A549 (cell line): ENCODE results near the gene FASTKD3. TPM values are rescaled to one million over a fixed set of nuclear protein-coding genes. Genes with fewer than 3 reads are reported as not detected.

Experiments used
- ATAC-seq, 2 experiments: fragments of 200-7000 bp in 1 of 2; fragments of >200 bp in 1 of 2; cut with Nextera tagmentation in 1 of 2; cut with Tn5 transposase in 1 of 2; 3 replicates each; pipeline versions ENCODE4 v1.8.0 to v1.9.1; 2018 to 2020; ENCODE audit warnings: mild to moderate bottlenecking in 1 of 2, moderate library complexity in 1 of 2
- CTCF ChIA-PET: fragments of 300-600 bp; sonication (Branson Sonifier 250); formaldehyde crosslinking; extraction: SDS; loops from one replicate; lab custom pipeline; 2021; ENCODE audit warnings: antibody characterized with exemption, inconsistent platforms; lab: Yijun Ruan, JAX
- POLR2A ChIA-PET: fragments of 350-600 bp; formaldehyde crosslinking; extraction: SDS; loops from one replicate; lab custom pipeline; 2021; ENCODE audit warnings: antibody characterized with exemption, inconsistent platforms; lab: Yijun Ruan, JAX
- DNase-seq, 2 experiments: peaks; one replicate each; pipeline versions ENCODE4 v3.0.0 to v3.0.0-alpha.2; 2011 to 2016; ENCODE audit warnings: low read depth in 1 of 2, low spot score in 1 of 2
- FAIRE-seq: peaks from 2 replicates; lab custom pipeline; 2011; peaks lifted over from hg19 to GRCh38; lab: Jason Lieb, UNC
- H3K27ac ChIP-seq, 2 experiments: fragments of >200 bp; sonication (Bioruptor Twin); formaldehyde crosslinking; 3 replicates each; pipeline ENCODE4 v1.5.1; 2016 to 2017
- H3K4me1 ChIP-seq: fragments of >200 bp; sonication (Bioruptor Twin); formaldehyde crosslinking; 3 replicates; pipeline ENCODE4 v1.6.1; 2016
- H3K4me2 ChIP-seq: fragments of >200 bp; sonication (Bioruptor Twin); formaldehyde crosslinking; 3 replicates; pipeline ENCODE4 v1.6.1; 2016
- H3K4me3 ChIP-seq: fragments of >200 bp; sonication (Bioruptor Twin); formaldehyde crosslinking; 3 replicates; pipeline ENCODE4 v1.5.1; 2016
- H3K9me3 ChIP-seq: fragments of >200 bp; sonication (Bioruptor Twin); formaldehyde crosslinking; 3 replicates; pipeline ENCODE4 v1.6.1; 2016
- BHLHE40 ChIP-seq: IDR thresholded peaks from 2 replicates; pipeline ENCODE4 v1.6.1; 2012; ENCODE audit warnings: low read depth, low read length, inconsistent platforms
- CBX8 ChIP-seq: fragments of 200-600 bp; sonication (generic); IDR thresholded peaks from 2 replicates; pipeline ENCODE4 v1.6.1; 2016
- EHMT2 ChIP-seq: fragments of 200-600 bp; sonication (generic); IDR thresholded peaks from 2 replicates; pipeline ENCODE4 v1.6.1; 2016; ENCODE audit warnings: antibody characterized with exemption, low read depth, mild to moderate bottlenecking, moderate library complexity
- EP300 ChIP-seq, 2 experiments: fragments of >200 bp; sonication (Bioruptor Twin); formaldehyde crosslinking; IDR thresholded peaks; 2 replicates in 1 of 2; 3 replicates in 1 of 2; pipeline ENCODE4 v1.6.1; 2016 to 2017
- ESRRA ChIP-seq: fragments of 150-350 bp; IDR thresholded peaks from 2 replicates; pipeline ENCODE4 v1.6.1; 2014; ENCODE audit warnings: mild to moderate bottlenecking, low read length, borderline replicate concordance
- FOSB ChIP-seq: fragments of 250-450 bp; sonication (Bioruptor Pico); IDR thresholded peaks from 2 replicates; pipeline ENCODE4 v1.5.0; 2020; ENCODE audit warnings: mild to moderate bottlenecking, moderate library complexity
- FOXS1 ChIP-seq: fragments of 250-450 bp; sonication (Bioruptor Pico); IDR thresholded peaks from 2 replicates; pipeline ENCODE4 v1.5.0; 2020; ENCODE audit warnings: mild to moderate bottlenecking, moderate library complexity
- MAFK ChIP-seq: fragments of 450-650 bp; IDR thresholded peaks from 2 replicates; pipeline ENCODE4 v1.6.1; 2014; ENCODE audit not compliant: partially characterized antibody
- MYC ChIP-seq: IDR thresholded peaks from 2 replicates; pipeline ENCODE4 v1.6.1; 2012; ENCODE audit warnings: mild to moderate bottlenecking, inconsistent platforms, low read length, improper control_type of control experiment, borderline replicate concordance
- NFE2L2 ChIP-seq: fragments of 150-350 bp; conservative IDR thresholded peaks from 2 replicates; pipeline ENCODE4 v1.6.1; 2014; ENCODE audit warnings: low read length
- NPAS2 ChIP-seq: fragments of 250-450 bp; sonication (Bioruptor Pico); IDR thresholded peaks from 2 replicates; pipeline ENCODE4 v1.8.0; 2022; ENCODE audit warnings: mild to moderate bottlenecking, moderate library complexity, borderline replicate concordance
- POLR2A ChIP-seq: IDR thresholded peaks from 2 replicates; pipeline ENCODE4 v1.6.1; 2012; ENCODE audit warnings: mild to moderate bottlenecking, low read length
- POLR2AphosphoS2 ChIP-seq: conservative IDR thresholded peaks from 2 replicates; pipeline ENCODE4 v1.6.1; 2012; ENCODE audit warnings: low read length, improper control_type of control experiment, inconsistent platforms
- RARB ChIP-seq: fragments of 250-450 bp; sonication (Bioruptor Pico); IDR thresholded peaks from 2 replicates; pipeline ENCODE4 v1.8.0; 2021; ENCODE audit warnings: mild to moderate bottlenecking, moderate library complexity
- RNF2 ChIP-seq: fragments of 200-600 bp; sonication (generic); IDR thresholded peaks from 2 replicates; pipeline ENCODE4 v1.6.1; 2016; ENCODE audit warnings: low read depth, mild to moderate bottlenecking, antibody characterized with exemption, moderate library complexity, borderline replicate concordance
- SREBF2 ChIP-seq: fragments of 450-650 bp; IDR thresholded peaks from 2 replicates; pipeline ENCODE4 v1.6.1; 2014; ENCODE audit warnings: mild to moderate bottlenecking, moderate library complexity
- TFCP2L1 ChIP-seq: fragments of 250-450 bp; sonication (Bioruptor Pico); IDR thresholded peaks from 2 replicates; pipeline ENCODE4 v1.5.0; 2021; ENCODE audit warnings: mild to moderate bottlenecking
- TP53 ChIP-seq: fragments of 250-450 bp; sonication (Bioruptor Pico); IDR thresholded peaks from 2 replicates; pipeline ENCODE4 v1.5.0; 2021; ENCODE audit warnings: mild to moderate bottlenecking, moderate library complexity
- ZC3H11A ChIP-seq: fragments of 450-650 bp; IDR thresholded peaks from 2 replicates; pipeline ENCODE4 v1.6.1; 2014; ENCODE audit warnings: antibody characterized with exemption, mild to moderate bottlenecking
- ZNF302 ChIP-seq: fragments of 250-450 bp; sonication (Bioruptor Pico); IDR thresholded peaks from 2 replicates; pipeline ENCODE4 v1.9.0; 2021; ENCODE audit warnings: inconsistent platforms, mild to moderate bottlenecking, moderate library complexity
- ZSCAN20 ChIP-seq: fragments of 250-450 bp; sonication (Bioruptor Pico); IDR thresholded peaks from 2 replicates; pipeline ENCODE4 v1.8.0; 2022; ENCODE audit warnings: mild to moderate bottlenecking, moderate library complexity
- WGBS: methylation state at CpG from one replicate; pipeline ENCODE4 v1.1.6; 2017; ENCODE audit errors: missing lambda C conversion rate; 5-methylcytosine and 5-hydroxymethylcytosine counted together
- polyA plus RNA-seq, 4 experiments: library from polyadenylated mRNA; depleted of rRNA in 3 of 4; stranded (reverse); fragments of >200 nt; fragmentation: RNase III in 1 of 4; extraction: RNeasy Plus Mini Kit Qiagen cat#74134 plus additional on column Dnase treatment in 1 of 4; gene quantifications; 2 replicates in 3 of 4; 3 replicates in 1 of 4; pipeline ENCODE4 v1.2.3, GENCODE V29; 2011 to 2017
- TF ChIP-seq, protein P1 (sequence below): IDR thresholded peaks from 2 replicates; pipeline ENCODE4 v1.6.1; 2012
- TF ChIP-seq, protein P2 (sequence below): IDR thresholded peaks from 2 replicates; pipeline ENCODE4 v1.6.1; 2012
- TF ChIP-seq, protein P3 (sequence below): fragments of 250-450 bp; sonication (Bioruptor Pico); IDR thresholded peaks from 2 replicates; pipeline ENCODE4 v1.5.0; 2021; ENCODE audit warnings: mild to moderate bottlenecking, moderate library complexity, borderline replicate concordance
- TF ChIP-seq, protein P4 (sequence below): IDR thresholded peaks from 2 replicates; pipeline ENCODE4 v1.6.1; 2012; ENCODE audit warnings: low read depth, borderline replicate concordance
- TF ChIP-seq, protein P5 (sequence below): fragments of >200 bp; sonication (Bioruptor Twin); formaldehyde crosslinking; IDR thresholded peaks from 3 replicates; pipeline ENCODE4 v1.6.1; 2016
- TF ChIP-seq, protein P6 (sequence below): fragments of >200 bp; sonication (Bioruptor Twin); formaldehyde crosslinking; IDR thresholded peaks from 2 replicates; pipeline ENCODE4 v1.6.1; 2016

FASTKD3 gene
- polyA plus RNA-seq, 2 of the 4 experiments (the other 2 are of a cell fraction), result 19.5 to 24.8 TPM

DNA sequence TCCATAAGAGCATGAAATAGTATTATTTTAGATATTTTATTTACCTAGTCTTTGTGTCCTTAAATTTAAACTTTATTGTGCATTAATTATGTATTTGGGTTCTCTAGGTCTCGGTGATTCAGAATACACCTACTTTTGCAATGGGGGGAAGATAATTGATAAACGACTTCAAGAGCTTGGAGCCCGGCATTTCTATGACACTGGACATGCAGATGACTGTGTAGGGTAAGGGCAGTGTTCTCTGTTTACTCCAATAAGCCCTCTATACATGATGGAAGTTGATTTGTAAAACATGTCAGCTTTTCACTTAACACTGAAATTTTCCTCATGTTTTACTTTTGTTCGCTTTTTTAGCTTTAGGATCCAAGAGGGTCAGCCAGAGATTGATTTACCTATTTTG lies 6.3 kb upstream of the FASTKD3 start:
- Histone ChIP-seq H3K9me3 (no peaks in the 10 kb centered on the region), H3K4me3 (no peak overlapping the region), H3K27ac (no peak overlapping the region), H3K4me2 (no peak overlapping the region), H3K4me1 (peaks cover 55% of the 10 kb centered on the region)
- DNase-seq (no peak), FAIRE-seq (no peak), ATAC-seq (no peak)
- TF ChIP-seq, protein P1, sequence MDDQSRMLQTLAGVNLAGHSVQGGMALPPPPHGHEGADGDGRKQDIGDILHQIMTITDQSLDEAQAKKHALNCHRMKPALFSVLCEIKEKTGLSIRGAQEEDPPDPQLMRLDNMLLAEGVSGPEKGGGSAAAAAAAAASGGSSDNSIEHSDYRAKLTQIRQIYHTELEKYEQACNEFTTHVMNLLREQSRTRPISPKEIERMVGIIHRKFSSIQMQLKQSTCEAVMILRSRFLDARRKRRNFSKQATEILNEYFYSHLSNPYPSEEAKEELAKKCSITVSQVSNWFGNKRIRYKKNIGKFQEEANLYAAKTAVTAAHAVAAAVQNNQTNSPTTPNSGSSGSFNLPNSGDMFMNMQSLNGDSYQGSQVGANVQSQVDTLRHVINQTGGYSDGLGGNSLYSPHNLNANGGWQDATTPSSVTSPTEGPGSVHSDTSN, result no peak
- TF ChIP-seq RARB (CRISPR knock-in tag) (no peak), EP300 (IDR thresholded peaks at IDR 0.05) (no peak), SREBF2 (no peak), ZNF302 (CRISPR knock-in tag) (no peak)
- TF ChIP-seq, protein P2, sequence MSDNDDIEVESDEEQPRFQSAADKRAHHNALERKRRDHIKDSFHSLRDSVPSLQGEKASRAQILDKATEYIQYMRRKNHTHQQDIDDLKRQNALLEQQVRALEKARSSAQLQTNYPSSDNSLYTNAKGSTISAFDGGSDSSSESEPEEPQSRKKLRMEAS, result no peak
- ChIA-PET POLR2A (no interaction called here), CTCF (interaction anchor here (1.0 kb wide), 1 partner anchor 11 kb away, joined by 4 read pairs; no protein-coding TSS in a partner anchor)
- WGBS, result 95% methylated on average over 4 of the region's 4 CpGs

DNA sequence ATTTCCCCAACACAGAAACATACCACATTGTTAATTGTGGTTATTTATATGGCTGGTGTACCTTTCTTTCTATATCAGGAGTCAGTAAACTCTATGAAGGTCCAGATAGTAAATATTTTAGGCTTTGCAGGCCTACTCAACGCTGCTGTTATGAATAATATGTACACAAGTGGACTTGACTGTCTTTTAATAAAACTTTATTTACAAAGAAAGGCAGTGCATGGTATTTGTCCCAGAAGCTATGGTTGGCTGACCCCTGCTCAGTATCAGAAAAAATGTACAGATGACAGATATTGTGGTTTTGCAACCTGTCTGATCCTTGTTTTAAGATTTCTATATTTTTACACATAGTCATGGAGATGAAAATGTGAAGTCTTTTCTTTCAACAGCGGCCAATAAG lies 5.8 kb upstream of the FASTKD3 start:
- DNase-seq (no peak), FAIRE-seq (no peak), ATAC-seq (no peak)
- H3K9me3 ChIP-seq, result no peaks in the 10 kb centered on the region
- H3K27ac ChIP-seq, result no peak overlapping the region
- ChIA-PET CTCF (interaction anchor here (0.6 to 1.0 kb wide), 2 partner anchors 12 to 1110 kb away, joined by 4 read pairs; no protein-coding TSS in a partner anchor), POLR2A (no interaction called here)
- no peak overlapping the region for H3K4me2 ChIP-seq
- peaks cover 53% of the 10 kb centered on the region for H3K4me1 ChIP-seq
- WGBS, result 83% methylated on average over 2 of the region's 2 CpGs
- H3K4me3 ChIP-seq, result no peak overlapping the region
- TF ChIP-seq, protein P3, sequence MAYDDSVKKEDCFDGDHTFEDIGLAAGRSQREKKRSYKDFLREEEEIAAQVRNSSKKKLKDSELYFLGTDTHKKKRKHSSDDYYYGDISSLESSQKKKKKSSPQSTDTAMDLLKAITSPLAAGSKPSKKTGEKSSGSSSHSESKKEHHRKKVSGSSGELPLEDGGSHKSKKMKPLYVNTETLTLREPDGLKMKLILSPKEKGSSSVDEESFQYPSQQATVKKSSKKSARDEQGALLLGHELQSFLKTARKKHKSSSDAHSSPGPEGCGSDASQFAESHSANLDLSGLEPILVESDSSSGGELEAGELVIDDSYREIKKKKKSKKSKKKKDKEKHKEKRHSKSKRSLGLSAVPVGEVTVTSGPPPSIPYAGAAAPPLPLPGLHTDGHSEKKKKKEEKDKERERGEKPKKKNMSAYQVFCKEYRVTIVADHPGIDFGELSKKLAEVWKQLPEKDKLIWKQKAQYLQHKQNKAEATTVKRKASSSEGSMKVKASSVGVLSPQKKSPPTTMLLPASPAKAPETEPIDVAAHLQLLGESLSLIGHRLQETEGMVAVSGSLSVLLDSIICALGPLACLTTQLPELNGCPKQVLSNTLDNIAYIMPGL (CRISPR knock-in tag), result no peak
- TF ChIP-seq, protein P4, sequence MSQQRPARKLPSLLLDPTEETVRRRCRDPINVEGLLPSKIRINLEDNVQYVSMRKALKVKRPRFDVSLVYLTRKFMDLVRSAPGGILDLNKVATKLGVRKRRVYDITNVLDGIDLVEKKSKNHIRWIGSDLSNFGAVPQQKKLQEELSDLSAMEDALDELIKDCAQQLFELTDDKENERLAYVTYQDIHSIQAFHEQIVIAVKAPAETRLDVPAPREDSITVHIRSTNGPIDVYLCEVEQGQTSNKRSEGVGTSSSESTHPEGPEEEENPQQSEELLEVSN, result no peak
- TF ChIP-seq BHLHE40 (no peak), ESRRA (no peak), ZSCAN20 (CRISPR knock-in tag) (no peak), TP53 (CRISPR knock-in tag) (no peak), ZC3H11A (no peak), CBX8 (no peak), NFE2L2 (no peak), RNF2 (no peak), MAFK (no peak), TFCP2L1 (CRISPR knock-in tag) (no peak), EHMT2 (no peak), FOXS1 (no peak)
- TF ChIP-seq, protein P5, sequence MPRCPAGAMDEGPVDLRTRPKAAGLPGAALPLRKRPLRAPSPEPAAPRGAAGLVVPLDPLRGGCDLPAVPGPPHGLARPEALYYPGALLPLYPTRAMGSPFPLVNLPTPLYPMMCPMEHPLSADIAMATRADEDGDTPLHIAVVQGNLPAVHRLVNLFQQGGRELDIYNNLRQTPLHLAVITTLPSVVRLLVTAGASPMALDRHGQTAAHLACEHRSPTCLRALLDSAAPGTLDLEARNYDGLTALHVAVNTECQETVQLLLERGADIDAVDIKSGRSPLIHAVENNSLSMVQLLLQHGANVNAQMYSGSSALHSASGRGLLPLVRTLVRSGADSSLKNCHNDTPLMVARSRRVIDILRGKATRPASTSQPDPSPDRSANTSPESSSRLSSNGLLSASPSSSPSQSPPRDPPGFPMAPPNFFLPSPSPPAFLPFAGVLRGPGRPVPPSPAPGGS, result no peak
- TF ChIP-seq, all 56 proteins: peak for 0

DNA sequence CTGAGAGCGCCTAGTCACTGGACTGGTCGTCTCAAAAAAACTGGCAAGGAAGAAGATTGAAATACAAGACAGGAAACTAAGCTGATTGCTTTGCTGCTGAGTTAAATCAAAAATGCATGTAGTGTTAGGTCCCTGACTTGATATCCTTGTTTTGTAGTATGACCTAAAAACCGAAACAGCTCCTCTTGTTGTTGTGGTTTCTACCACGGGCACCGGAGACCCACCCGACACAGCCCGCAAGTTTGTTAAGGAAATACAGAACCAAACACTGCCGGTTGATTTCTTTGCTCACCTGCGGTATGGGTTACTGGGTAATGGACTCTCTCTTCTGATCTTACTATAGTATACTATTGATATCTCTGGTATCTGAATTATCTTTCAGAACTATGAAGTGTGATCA lies 4.4 kb upstream of the FASTKD3 start:
- Histone ChIP-seq H3K27ac (no peak overlapping the region), H3K4me1 (peaks cover 41% of the 10 kb centered on the region), H3K9me3 (no peaks in the 10 kb centered on the region), H3K4me3 (no peak overlapping the region), H3K4me2 (no peak overlapping the region)
- DNase-seq (no peak), FAIRE-seq (no peak), ATAC-seq (no peak)
- TF ChIP-seq MYC, result no peak
- no peak for TF ChIP-seq POLR2AphosphoS2
- no peak for TF ChIP-seq POLR2A
- TF ChIP-seq FOXS1, result no peak
- TF ChIP-seq ZSCAN20 (CRISPR knock-in tag), result no peak
- TF ChIP-seq, protein P6, sequence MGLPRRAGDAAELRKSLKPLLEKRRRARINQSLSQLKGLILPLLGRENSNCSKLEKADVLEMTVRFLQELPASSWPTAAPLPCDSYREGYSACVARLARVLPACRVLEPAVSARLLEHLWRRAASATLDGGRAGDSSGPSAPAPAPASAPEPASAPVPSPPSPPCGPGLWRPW, result no peak
- TF ChIP-seq FOSB, result no peak
- TF ChIP-seq NPAS2, result no peak
- POLR2A ChIA-PET, result no interaction called here
- CTCF ChIA-PET, result interaction anchor here (2.0 to 2.3 kb wide), 2 partner anchors 9 to 14 kb away, joined by 7 to 10 read pairs; no protein-coding TSS in a partner anchor
- 95% methylated on average over 9 of the region's 9 CpGs for WGBS
